H7 (cell line): Measurements from ENCODE around the gene COL27A1. TPM values are rescaled to one million over a fixed set of nuclear protein-coding genes. Genes with fewer than 3 reads are reported as not detected.
"Not testable (repeated sequence)": the region's sequence is repeated elsewhere in the genome, so short reads cannot be mapped to it uniquely, and the experiment has no call there.

ENCODE experiments used
- DNase-seq: peaks from one replicate; pipeline ENCODE4 v3.0.0; 2012
- H3K27me3 ChIP-seq: 2 replicates; pipeline ENCODE4 v1.6.0; 2011; ENCODE audit warnings: mild to moderate bottlenecking, low read length; ENCODE audit not compliant: control insufficient read depth, insufficient read depth
- H3K36me3 ChIP-seq: replicated peaks from 2 replicates; pipeline ENCODE4 v1.5.1; 2011; ENCODE audit warnings: low read length; ENCODE audit not compliant: control insufficient read depth, insufficient read depth
- H3K4me3 ChIP-seq: 2 replicates; pipeline ENCODE4 v1.5.1; 2011; ENCODE audit warnings: low read depth, mild to moderate bottlenecking, control low read depth, low read length, moderate library complexity; ENCODE audit not compliant: insufficient read depth
- total RNA-seq: library from RNA; depleted of rRNA; stranded (reverse); fragments of >200 nt; shearing (Covaris generic); gene quantifications from 2 replicates; pipeline ENCODE4 v1.2.3, GENCODE V29; 2014

The COL27A1 gene
- total RNA-seq, 1 experiment from 2014 or later, result 10.5 TPM

DNA sequence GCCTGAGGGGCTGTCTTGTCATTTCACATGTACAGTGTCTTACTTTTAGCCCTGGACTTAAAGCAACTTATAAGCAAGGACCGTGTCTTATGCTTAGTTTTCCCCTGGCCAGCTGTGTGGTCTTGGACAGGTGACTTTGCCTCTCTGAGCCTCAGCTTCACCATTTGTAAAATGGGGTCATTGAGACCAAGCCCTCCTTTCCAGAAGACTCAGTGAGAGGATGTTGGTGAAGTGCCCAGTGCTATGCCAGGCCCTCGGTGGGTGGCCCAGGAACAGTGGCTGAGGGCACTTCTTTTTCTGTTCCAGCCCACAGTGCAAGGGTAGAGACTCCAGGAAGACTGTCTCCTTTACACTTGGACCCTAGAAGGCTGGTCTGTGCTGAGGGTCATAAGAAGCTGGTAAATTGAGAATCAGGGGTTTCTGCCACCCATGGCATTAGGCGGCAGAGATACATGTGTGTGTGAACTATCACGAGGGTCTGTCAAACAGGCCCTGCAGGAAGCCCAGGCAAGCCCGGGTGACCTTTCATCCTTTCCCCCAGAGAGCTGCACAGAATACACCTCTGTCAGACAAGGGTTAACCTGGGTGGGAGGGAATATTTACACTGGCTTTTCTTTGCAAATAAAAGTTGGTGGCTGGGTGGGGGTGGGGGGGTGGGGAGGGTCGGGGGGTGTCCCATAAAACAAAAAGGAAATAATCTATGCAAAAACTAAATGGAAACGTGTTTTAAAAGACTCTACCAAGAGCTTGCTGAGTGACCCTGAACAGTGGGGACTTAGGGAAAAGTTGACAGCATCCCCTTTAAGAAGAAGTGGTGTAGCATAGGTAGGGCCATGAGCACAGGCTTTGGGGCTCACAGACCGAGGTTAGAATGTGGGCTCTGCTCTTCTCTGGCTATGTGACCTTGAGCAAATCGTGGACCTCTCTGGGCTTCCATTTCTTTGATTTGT lies 35.8 kb upstream of the COL27A1 start:
- Histone ChIP-seq H3K36me3 (no peaks in the 10 kb centered on the region), H3K4me3 (no peak overlapping the region), H3K27me3 (no peaks in the 10 kb centered on the region; the same call in 1 of the 2 replicates)
- DNase-seq, result peak; percentile 19

DNA sequence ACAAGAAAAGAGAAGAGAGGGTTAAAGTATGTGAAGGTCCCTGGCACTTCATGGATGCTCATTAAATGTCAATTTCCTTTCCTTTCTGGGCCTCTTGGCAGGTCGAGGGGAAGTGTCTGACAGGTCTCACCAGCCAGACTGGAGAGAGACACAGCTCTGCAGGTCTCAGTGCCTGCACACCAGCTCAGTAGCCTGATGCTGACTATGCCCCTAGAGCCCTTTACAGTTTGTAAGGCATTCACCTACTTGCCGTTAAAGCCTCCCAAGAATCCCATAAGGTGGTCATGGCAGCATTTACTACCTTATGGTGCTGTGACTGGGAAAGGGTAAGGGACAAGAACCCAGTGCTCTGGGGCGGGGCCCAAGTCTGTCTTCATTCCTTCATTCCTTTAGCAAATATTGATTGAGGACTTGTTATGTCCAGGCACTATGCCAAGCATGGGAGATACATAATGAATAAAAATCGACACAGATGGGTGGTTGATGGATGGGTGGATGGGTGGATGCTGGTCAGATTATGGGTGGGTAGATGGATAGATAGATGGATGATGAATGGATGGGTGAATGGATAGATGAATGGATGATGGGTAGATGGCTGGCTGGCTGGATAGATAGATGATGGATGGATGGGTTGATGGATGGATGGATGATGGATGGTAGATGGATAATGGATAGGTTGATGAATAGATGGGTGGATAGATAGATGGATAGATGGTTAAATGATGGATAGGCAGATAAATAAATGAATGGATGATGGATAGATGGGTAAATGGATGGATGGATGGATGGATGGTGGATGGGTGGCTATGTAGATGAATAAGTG lies 34.9 kb upstream of the COL27A1 start:
- H3K36me3 ChIP-seq, result no peaks in the 10 kb centered on the region
- H3K27me3 ChIP-seq, result no peaks in the 10 kb centered on the region; the same call in 1 of the 2 replicates

DNA sequence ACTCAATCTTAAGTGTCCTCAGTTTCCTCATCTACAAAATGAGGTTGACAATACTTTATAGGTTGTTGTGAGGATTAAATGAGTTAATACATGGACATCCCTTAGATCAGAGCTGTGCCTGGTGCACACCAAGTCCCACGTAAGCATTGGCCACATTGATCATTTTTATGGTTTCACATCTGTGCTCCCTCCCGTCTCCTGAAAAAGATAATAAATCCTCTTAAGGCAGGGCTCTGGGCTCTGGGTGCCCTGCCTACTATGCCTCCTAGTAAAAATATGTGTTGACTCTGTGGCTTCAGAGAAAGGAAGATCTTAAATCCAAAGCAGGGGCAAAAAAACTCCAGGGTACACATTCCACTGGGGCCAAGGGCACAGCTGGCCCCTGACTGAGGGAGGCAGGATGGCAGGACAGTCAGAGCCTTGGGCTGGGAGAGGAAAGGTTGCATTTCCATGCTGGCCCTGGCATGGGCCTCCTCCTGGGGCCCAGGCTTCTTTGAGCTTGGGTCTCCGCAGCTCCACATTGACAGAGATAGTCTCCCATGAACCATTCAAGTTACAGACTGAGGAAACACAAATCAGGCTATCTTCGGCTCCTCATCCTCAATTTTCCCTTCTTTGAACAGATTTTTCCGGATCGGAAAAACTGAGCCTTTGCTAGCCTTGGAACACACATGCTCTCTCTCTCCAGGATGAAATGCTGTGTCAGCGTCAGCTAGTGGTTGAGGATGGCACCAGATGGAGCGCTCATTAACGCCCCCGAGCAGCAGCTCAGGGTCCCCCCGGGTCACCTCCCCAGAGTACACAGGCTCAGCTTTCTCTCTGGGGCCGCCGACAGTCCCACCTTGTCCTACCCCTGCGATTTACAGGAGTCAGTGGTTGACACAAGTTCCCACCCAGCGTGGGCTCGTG lies 33.9 kb upstream of the COL27A1 start:
- DNase-seq, result no peak
- Histone ChIP-seq H3K36me3 (no peaks in the 10 kb centered on the region), H3K27me3 (no peaks in the 10 kb centered on the region; the same call in 1 of the 2 replicates), H3K4me3 (no peak overlapping the region)

More for the DNA sequence above, 34.9 kb upstream of the COL27A1 start:
- peak; percentile 15 for DNase-seq
- H3K4me3 ChIP-seq, result no peak overlapping the region

DNA sequence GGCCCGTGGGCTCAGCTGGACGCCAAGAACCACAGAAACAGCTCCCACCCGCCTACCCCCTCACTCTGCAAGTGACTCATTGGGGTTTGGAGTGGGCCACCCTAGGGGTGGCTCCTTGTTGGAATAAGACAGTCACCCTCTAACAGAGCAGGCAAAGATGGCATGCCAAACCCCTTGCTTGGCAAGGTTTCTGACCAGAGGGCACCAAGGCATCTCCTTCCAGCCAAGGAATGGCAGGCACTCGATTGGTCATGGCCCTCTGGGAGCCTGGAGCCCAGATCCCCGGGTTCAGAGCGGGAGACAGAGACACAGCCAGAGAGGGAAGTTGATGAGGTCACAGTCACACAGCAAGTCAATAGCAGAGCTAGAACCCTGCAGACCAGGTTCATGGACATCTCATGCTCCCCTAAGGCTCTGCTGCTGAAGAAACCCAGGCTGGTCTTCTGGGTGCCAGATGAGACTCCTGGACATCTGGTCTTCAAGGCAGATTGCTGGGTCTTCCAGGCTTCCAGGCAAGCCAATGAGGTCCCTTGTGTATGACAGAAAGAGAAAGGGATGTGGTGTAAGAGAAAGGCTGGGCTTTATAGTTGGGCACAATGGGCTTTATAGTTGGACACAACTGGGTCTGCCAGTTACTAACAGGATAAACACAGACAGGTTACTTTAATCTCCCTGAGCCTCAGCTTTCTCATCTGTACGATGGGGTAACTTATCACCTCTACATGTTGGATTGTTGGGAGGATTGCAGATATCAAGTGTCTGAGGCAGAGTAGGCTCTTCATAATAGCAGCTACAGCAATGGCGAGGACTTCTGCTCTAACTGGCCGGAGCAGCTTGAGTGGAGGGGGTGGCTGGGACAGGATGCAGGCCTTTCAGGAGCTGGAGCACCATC lies 33.0 kb upstream of the COL27A1 start:
- DNase-seq, result no peak
- H3K27me3 ChIP-seq, result no peaks in the 10 kb centered on the region; the same call in 1 of the 2 replicates
- no peak overlapping the region for H3K4me3 ChIP-seq

DNA sequence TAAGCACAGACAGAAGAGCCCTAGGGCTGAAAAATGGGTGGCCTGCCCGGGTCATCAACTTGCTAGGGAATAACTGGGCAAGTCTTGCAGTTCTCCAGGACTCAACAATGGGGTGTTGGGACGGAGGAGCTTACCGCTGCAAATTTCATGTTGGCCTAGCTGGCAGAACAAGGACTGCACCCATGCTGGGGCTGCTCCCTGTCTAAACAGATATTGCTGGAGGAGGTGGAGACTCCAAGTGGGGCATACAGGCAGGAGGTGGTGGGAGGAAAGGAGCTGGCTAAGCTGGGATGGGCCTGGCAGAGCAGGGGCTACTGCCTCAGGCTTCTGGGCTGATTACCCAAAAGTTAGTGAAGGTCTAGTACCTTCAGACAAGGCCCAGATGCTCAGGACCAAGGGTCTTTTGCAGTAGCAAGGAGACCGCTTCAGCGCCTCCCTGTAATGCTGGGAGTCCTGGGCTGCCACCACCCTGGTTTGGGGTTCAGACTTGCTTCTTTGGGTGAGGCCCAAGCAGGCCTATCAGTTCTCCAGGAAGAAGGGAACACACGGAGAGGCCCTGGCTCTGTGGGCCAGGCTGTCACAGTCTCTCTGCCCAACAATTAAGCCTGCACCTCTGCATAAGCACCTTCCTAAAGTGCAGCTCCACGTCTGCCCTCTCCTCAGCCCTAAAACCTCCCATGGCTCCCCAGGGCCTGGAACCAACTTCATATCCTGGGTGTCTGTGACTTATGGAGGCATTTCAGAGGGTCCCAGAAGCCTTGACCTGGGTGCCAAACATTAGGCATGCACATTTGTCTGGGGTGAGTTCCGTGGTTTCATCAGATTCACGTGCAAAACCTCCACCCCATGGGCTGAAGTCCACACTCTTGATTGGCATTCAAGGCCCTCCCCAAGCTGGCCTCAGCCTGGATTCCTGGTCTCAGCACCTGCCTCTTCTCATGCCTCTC lies 32.0 kb upstream of the COL27A1 start:
- Histone ChIP-seq H3K27me3 (no peaks in the 10 kb centered on the region; the same call in none of the 2 replicates), H3K4me3 (no peak overlapping the region), H3K36me3 (no peaks in the 10 kb centered on the region)
- DNase-seq, result no peak

More for the DNA sequence above, 33.0 kb upstream of the COL27A1 start:
- no peaks in the 10 kb centered on the region for H3K36me3 ChIP-seq

DNA sequence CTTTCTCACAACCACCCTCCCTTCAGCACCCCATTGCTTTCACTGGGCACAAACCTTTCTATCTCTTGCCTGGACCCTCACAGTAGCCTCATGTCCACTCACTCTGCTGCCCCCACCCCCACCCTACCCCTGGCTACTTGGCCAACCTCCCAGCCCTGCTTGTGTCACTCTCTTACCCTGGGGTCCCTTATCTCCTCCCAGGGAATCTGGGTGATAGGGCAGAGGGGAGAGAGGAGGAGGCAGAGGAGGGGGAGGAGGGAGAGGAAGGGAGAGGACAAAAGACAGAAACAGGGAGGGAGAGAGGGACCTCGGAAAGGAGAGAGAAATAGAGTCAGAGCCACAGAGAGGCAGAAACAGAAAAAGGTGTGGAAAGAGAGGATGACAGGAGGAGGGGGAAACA lies 31.2 kb upstream of the COL27A1 start:
- Histone ChIP-seq H3K27me3 (no peaks in the 10 kb centered on the region; the same call in 1 of the 2 replicates), H3K36me3 (no peaks in the 10 kb centered on the region), H3K4me3 (no peak overlapping the region)
- no peak for DNase-seq

DNA sequence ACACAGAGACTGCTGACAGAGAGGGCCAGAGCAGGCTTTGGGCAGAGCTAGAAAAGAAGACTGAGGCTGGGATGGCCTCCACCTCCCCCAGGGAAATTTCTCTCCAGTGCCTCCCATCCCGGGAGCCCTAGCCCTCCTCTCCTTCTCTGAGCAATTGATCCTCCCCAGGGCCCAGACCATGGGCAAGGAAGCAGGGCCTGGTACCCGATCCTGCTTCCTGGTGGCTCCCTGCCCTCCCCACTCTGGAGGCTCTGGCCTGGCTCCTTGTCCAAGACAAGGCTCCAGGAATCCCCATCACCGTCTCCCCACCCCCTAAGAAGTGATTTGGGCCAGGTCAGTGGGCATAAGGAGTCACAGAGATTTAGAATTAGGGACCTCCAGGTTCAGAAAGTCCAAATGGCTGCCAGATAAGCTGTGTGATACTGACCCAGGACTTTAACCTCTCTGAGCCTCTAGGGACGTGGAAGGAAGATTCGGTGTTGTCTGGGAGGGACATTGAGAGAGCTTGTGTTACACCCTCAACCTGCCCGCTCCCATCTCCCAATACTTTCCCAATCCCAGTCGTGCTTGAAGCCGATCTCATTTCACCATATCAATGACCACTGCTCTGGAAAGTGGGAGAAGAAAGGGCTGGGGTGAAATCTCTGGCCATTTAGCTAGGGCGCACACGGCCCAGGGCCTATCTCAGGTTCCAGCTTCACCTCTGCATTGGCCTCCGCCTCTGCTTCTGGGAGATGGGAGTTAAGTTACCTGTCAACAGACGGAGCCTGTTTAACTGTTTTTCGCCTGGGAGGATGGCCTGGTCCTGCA lies 30.5 kb upstream of the COL27A1 start:
- no peak overlapping the region for H3K4me3 ChIP-seq
- no peaks in the 10 kb centered on the region; the same call in 1 of the 2 replicates for H3K27me3 ChIP-seq
- no peak for DNase-seq
- H3K36me3 ChIP-seq, result no peaks in the 10 kb centered on the region

DNA sequence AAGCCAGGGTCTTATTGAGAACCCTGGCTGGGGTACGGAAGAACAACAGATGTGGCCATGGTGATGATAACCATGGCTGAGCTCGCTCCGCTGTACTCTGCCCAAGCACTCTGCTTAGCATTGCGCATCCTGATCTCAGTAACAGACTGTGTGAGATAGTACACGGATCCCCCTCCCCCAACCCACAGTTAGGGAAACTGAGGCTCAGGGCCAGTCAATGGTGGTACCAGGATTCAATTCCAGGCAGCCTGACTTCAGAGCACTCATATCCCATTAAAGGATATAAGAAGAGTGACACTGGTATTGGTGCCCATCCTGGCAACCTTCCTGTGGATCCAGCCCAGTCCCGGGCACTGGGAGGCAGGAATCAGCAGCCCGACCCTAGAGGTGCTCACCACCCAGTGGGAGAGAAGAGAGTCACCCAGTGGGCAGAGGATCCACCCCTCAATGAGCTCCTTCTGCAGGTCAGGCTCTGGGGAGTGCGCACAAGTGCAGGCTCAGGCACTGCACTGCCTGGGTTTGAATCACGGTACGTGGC lies 29.8 kb upstream of the COL27A1 start:
- Histone ChIP-seq H3K36me3 (no peaks in the 10 kb centered on the region), H3K4me3 (no peak overlapping the region), H3K27me3 (no peaks in the 10 kb centered on the region; the same call in 1 of the 2 replicates)
- DNase-seq, result no peak

DNA sequence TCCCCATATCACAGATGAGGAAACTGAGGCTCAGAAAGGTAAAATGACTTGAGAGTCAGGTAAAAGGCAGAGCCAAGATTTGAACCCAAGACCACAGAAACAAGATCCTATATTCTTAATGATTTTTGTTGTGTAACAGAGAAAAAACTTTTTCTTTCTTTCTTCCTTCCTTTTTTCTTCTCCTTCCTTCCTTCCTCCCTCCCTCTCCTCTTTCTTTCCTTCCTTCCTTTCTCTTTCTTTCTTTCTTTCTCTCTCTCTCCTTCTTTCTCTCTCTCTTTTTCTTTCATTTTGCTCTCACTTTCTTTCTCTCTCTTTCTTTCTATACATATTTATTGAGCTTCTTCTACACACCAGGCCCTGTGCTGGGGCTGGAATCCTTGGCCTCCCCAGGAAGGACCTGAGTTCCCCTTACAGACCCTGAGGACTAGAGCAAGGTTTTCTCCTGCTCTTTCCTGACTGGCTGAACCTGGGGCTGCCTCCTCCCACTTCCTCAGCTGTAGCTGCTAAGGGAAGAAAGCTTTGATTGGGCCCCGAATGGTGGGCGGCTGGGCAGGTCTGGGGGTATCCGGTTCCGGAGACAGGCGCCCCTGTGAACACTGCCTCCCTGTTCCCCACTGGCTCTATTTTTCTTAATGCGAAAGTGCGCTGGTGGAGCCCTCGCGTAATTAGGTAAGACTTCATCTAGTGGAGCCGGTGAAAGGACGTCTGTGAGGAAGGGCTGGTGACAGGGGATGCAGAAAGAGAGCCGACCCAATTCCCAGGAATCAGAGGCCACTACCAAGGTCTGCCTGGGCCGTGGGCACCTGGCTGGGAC lies 28.9 kb upstream of the COL27A1 start:
- no peaks in the 10 kb centered on the region; the same call in 1 of the 2 replicates for H3K27me3 ChIP-seq
- H3K4me3 ChIP-seq, result no peak overlapping the region
- H3K36me3 ChIP-seq, result no peaks in the 10 kb centered on the region
- peak; percentile 68 for DNase-seq

DNA sequence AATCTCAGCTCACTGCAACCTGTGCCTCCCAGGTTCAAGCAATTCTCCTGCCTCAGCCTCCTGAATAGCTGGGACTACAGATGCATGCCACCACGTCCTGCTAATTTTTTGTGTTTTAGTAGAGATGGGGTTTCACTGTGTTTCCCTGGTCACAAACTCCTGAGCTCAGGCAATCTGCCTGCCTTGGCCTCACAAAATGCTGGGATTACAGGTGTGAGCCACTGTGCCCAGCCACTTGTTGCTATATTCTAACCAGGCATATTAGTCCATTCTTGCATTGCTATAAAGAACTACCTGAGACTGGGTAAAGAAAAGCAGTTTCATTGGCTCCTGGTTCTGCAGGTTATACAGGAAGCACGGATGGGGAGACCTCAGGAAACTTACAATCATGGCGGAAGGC lies 26.6 kb upstream of the COL27A1 start:
- not testable (repeated sequence) for H3K36me3 ChIP-seq, H3K27me3 ChIP-seq, DNase-seq, H3K4me3 ChIP-seq

DNA sequence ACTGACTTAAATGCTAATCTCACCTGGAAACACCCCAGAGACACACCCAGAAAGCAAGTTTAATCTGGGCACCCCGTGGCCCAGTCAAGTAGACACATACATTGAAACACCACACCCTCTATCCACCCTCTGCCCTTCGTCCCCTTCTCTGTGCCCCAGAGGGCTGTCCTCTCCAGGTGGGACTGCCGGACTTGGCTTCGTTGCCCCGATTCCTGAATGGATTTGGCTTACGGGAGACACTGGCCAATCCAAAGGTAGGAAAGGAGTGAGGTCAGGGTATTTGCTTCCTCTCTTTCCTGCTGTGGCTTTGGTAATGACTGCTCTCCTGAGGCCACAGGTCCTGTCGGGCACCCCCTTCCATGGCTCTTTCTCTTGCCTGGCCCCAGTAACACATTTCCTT lies 25.2 kb upstream of the COL27A1 start:
- Histone ChIP-seq H3K27me3 (no peaks in the 10 kb centered on the region; the same call in 1 of the 2 replicates), H3K4me3 (no peak overlapping the region), H3K36me3 (no peaks in the 10 kb centered on the region)
- DNase-seq, result no peak
